Body of pancreas (tissue), 4 donors: ENCODE data around the gene PMIS2.

Experiments
- CTCF ChIP-seq, 7 experiments: fragments of 450-650 bp in 4 of 7; fragments of 200-600 bp in 3 of 7; sonication (generic) in 3 of 7; IDR thresholded peaks; one replicate each; pipeline ENCODE4 v1.5.1; 2016 to 2019; ENCODE audit warnings: antibody characterized with exemption in 7 of 7
- POLR2A ChIP-seq, 3 donors: fragments of 450-650 bp; IDR thresholded peaks; one replicate each; pipeline ENCODE4 v1.6.1; 2016; ENCODE audit warnings: antibody characterized with exemption in 3 of 3, mild to moderate bottlenecking in 2 of 3

GRCh38 chr19:35566738-35567137, 19.2 kb upstream of the PMIS2 start:
- TF ChIP-seq POLR2A (IDR thresholded peaks at IDR 0.05), result no peak
- no peak for TF ChIP-seq CTCF (IDR thresholded peaks at IDR 0.05)
